DMS114 treated with DMSO at 0.1 percent for 48 hours (cell line): Measurements from ENCODE around the gene LPO.

ENCODE experiments used
- DNase-seq: peaks from one replicate; lab custom pipeline; 2025; ENCODE audit not compliant: unreplicated experiment; lab: John Stamatoyannopoulos, UW

The LPO gene

GRCh38 chr17:58238147-58238634 is at the start of gene LPO:
TSS of gene LPO (plus strand) at chr17:58238584. CDS start at chr17:58242980, 4,396 bp downstream.
- DNase-seq, result no peak

GRCh38 chr17:58189436-58190146 is 48.8 kb upstream of the LPO start:
- no peak for DNase-seq

GRCh38 chr17:58191241-58191896 is 47.0 kb upstream of the LPO start:
- no peak for DNase-seq

GRCh38 chr17:58192612-58193011 is 45.8 kb upstream of the LPO start, which contains the start of gene EPX:
TSS of gene EPX (plus strand) at chr17:58192726. CDS start at chr17:58192847, 121 bp downstream.
- DNase-seq, result no peak

- DNase-seq, result no peak
Measured at GRCh38 chr17:58193641-58194255, 44.6 kb upstream of the LPO start.

- DNase-seq, result no peak
Measured at GRCh38 chr17:58195518-58196123, 42.8 kb upstream of the LPO start.

- DNase-seq, result no peak
Measured at GRCh38 chr17:58196610-58197009, 41.8 kb upstream of the LPO start.

GRCh38 chr17:58200024-58200633 is 38.3 kb upstream of the LPO start:
- DNase-seq, result peak; percentile 11

GRCh38 chr17:58202859-58203258 is 35.5 kb upstream of the LPO start:
- no peak for DNase-seq

- DNase-seq, result no peak
Measured at GRCh38 chr17:58204796-58205195, 33.6 kb upstream of the LPO start.

GRCh38 chr17:58205936-58206335 is 32.4 kb upstream of the LPO start:
- no peak for DNase-seq

- no peak for DNase-seq
Measured at GRCh38 chr17:58207451-58207850, 30.9 kb upstream of the LPO start.

GRCh38 chr17:58208344-58208743 is 30.0 kb upstream of the LPO start:
- no peak for DNase-seq

- DNase-seq, result no peak
Measured at GRCh38 chr17:58210922-58211321, 27.5 kb upstream of the LPO start.

- DNase-seq, result no peak
Measured at GRCh38 chr17:58215685-58216084, 22.7 kb upstream of the LPO start.

- DNase-seq, result no peak
Measured at GRCh38 chr17:58217766-58218165, 20.6 kb upstream of the LPO start.

GRCh38 chr17:58219007-58219788 is 19.2 kb upstream of the LPO start, which contains the start of gene MKS1:
TSS of gene MKS1 (minus strand) at chr17:58219255. CDS start at chr17:58219230, 25 bp downstream.
- DNase-seq, result peak; percentile 85

GRCh38 chr17:58219789-58220183 is 18.6 kb upstream of the LPO start:
- no peak for DNase-seq

- DNase-seq, result no peak
Measured at GRCh38 chr17:58224315-58224714, 14.1 kb upstream of the LPO start.

GRCh38 chr17:58227733-58228132 is 10.7 kb upstream of the LPO start:
- DNase-seq, result no peak
